Liver (tissue), 9 donors: ENCODE data around the gene ARID3A. TPM values are rescaled to one million over a fixed set of nuclear protein-coding genes. Genes with fewer than 3 reads are reported as not detected.

Experiments
- DNase-seq: peaks from one replicate; pipeline ENCODE4 v3.0.0-alpha.2; 2017; ENCODE audit warnings: low spot score
- H3K27ac ChIP-seq, 2 donors: one replicate each; pipeline ENCODE4 v1.7.0; 2013; ENCODE audit warnings: inconsistent platforms in 2 of 2, low read length in 2 of 2, control low read depth in 1 of 2, low read depth in 1 of 2, mild to moderate bottlenecking in 1 of 2
- H3K27me3 ChIP-seq, 4 donors: one replicate each; pipeline versions ENCODE4 v1.6.1 to v1.7.0; 2013; ENCODE audit warnings: low read length in 3 of 4, inconsistent platforms in 1 of 4, mild to moderate bottlenecking in 1 of 4, moderate library complexity in 1 of 4; ENCODE audit not compliant: control insufficient read depth in 4 of 4, insufficient read depth in 4 of 4
- H3K36me3 ChIP-seq, 4 donors: one replicate each; pipeline versions ENCODE4 v1.6.1 to v1.7.0; 2013; ENCODE audit warnings: low read length in 3 of 4, mild to moderate bottlenecking in 3 of 4, low read depth in 1 of 4, moderate library complexity in 1 of 4; ENCODE audit not compliant: control insufficient read depth in 4 of 4, insufficient read depth in 3 of 4
- H3K4me1 ChIP-seq, 4 donors: one replicate each; pipeline versions ENCODE4 v1.6.1 to v1.7.0; 2013; ENCODE audit warnings: low read length in 3 of 4, mild to moderate bottlenecking in 3 of 4, moderate library complexity in 1 of 4; ENCODE audit not compliant: control insufficient read depth in 4 of 4, insufficient read depth in 4 of 4
- H3K4me3 ChIP-seq, 3 donors: one replicate each; pipeline versions ENCODE4 v1.6.1 to v1.7.0; 2013; ENCODE audit warnings: low read length in 3 of 3, control low read depth in 1 of 3, low read depth in 1 of 3, mild to moderate bottlenecking in 1 of 3
- H3K9ac ChIP-seq, 2 donors: one replicate each; pipeline ENCODE4 v1.7.0; 2013; ENCODE audit warnings: low read length in 2 of 2, mild to moderate bottlenecking in 2 of 2, moderate library complexity in 2 of 2, control low read depth in 1 of 2, low read depth in 1 of 2
- H3K9me3 ChIP-seq, 4 donors: one replicate each; pipeline versions ENCODE4 v1.6.1 to v1.7.0; 2013; ENCODE audit warnings: low read length in 3 of 4; ENCODE audit not compliant: control insufficient read depth in 4 of 4
- CTCF ChIP-seq: fragments of 150-350 bp; IDR thresholded peaks from 2 replicates; pipeline ENCODE4 v1.5.1; 2017; ENCODE audit warnings: improper control_type of control experiment, low read depth, low read length; ENCODE audit not compliant: missing input control
- FOXA2 ChIP-seq: IDR thresholded peaks from 2 replicates; pipeline ENCODE4 v1.6.1; 2016; ENCODE audit warnings: antibody characterized with exemption
- HNF4A ChIP-seq, 2 donors: conservative IDR thresholded peaks; 2 replicates each; pipeline ENCODE4 v1.6.1; 2016; ENCODE audit warnings: antibody characterized with exemption in 2 of 2, mild to moderate bottlenecking in 2 of 2
- HNF4G ChIP-seq: IDR thresholded peaks from 2 replicates; pipeline ENCODE4 v1.6.1; 2016; ENCODE audit warnings: antibody characterized with exemption
- MAX ChIP-seq: IDR thresholded peaks from 2 replicates; pipeline ENCODE4 v1.6.1; 2016; ENCODE audit warnings: antibody characterized with exemption
- NR2F2 ChIP-seq: IDR thresholded peaks from 2 replicates; pipeline ENCODE4 v1.6.1; 2016; ENCODE audit warnings: antibody characterized with exemption
- RXRA ChIP-seq, 2 donors: IDR thresholded peaks; 2 replicates each; pipeline ENCODE4 v1.6.1; 2017 to 2018; ENCODE audit warnings: antibody characterized with exemption in 2 of 2, mild to moderate bottlenecking in 1 of 2
- SP1 ChIP-seq: IDR thresholded peaks from 2 replicates; pipeline ENCODE4 v1.6.1; 2018; ENCODE audit warnings: antibody characterized with exemption, mild to moderate bottlenecking
- WGBS: extraction: QIAGEN DNeasy Blood & Tissue Kit; methylation state at CpG from one replicate; pipeline ENCODE4 v1.1.7; 2013; 5-methylcytosine and 5-hydroxymethylcytosine counted together
- polyA plus RNA-seq, 2 donors: library from polyadenylated mRNA; stranded (reverse) in 1 of 2; unstranded in 1 of 2; fragments of 200-250 nt in 1 of 2; fragments of >200 nt in 1 of 2; fragmentation: Nextera tagmentation in 1 of 2; extraction: Ambion mirVana in 1 of 2; gene quantifications; one replicate each; pipeline versions ENCODE4 v1.2.1 to v1.2.3, GENCODE V29; 2013 to 2015
- total RNA-seq, 2 donors: library from RNA; depleted of rRNA; stranded (reverse); fragments of >200 nt; gene quantifications; one replicate each; pipeline ENCODE4 v1.2.3, GENCODE V29; 2014
- TF ChIP-seq, protein P1 (sequence below): IDR thresholded peaks from 2 replicates; pipeline ENCODE4 v1.6.1; 2016; ENCODE audit warnings: antibody characterized with exemption, mild to moderate bottlenecking
- donor health status: healthy.
- donor health status: healthy.
- donor health status: healthy.
- donor health status: healthy.
- donor health status: healthy.

Gene ARID3A
- total and polyA plus RNA-seq, 4 donors, result 0.74 to 42.4 (median 3.1) TPM

DNA sequence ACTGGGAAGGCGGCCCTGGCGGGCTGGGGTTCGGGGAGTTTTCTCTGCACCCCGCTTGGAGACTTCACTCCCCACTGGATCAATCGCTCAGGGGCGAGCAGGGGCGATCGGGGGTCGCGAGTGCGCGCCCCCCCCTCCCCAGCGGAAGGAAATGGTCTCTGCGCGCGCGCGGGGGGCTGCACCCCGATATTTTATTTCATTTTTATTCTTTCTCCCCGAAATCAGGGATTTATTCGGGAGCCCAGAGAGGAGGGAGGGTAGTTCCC lies 421 bp downstream of the ARID3A start:
- Histone ChIP-seq H3K4me3 (peak overlapping the region; percentile 81 to 90 (median 82)), H3K9ac (peak overlapping the region in 1 of 2 donors; percentile 81), H3K4me1 (peaks cover 11 to 28% (median 20%) of the 10 kb centered on the region in 4 donors), H3K36me3 (no peaks in the 10 kb centered on the region), H3K9me3 (no peaks in the 10 kb centered on the region), H3K27me3 (no peaks in the 10 kb centered on the region), H3K27ac (peak overlapping the region; percentile 71 to 84)
- TF ChIP-seq FOXA2 (no peak), MAX (no peak), HNF4G (no peak), CTCF (no peak)
- WGBS, result under 1% methylated on average over 21 of the region's 21 CpGs
- no peak for DNase-seq

DNA sequence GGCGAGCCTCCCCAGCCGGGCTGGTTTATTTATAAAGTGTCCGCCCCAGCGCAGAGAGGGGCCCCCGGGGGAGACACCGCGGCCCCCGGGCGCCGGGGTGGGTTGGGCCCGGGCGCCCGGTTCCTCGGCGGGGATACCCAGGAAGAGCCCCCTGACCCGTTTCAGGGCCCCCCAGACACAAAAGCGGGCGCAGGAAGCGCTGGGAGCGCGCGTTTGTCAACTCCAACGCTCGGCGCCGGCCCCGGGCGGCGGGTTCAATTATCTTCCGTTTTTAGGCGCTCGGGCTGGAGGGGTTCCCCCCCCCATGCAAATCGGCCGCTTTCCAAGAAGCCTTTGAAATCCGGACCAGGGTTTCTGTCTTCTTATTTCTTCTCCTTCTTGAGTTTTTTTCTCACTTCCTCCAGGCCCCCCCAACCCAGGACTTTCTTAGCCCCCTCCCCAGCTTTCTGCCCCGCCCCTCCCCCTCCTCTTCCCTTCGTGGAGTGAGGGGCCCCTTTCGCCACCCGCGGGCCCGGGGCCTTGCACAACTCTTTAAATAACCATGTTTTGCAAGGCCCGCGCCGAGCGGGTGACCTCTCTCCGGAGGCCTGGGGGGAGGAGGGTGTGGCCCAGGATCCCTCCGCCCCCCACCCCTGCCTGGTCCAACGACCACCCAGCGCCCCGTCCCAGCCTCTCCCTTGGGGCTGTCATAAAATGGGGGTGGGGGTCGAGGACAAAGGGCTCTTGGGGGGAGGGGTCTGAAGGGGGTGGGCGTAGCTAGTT lies 935 bp downstream of the ARID3A start:
- under 1% methylated on average over 52 of the region's 52 CpGs for WGBS
- no peaks in the 10 kb centered on the region for H3K36me3 ChIP-seq
- peak overlapping the region; percentile 81 to 90 (median 82) for H3K4me3 ChIP-seq
- H3K27me3 ChIP-seq, result no peaks in the 10 kb centered on the region
- H3K4me1 ChIP-seq, result peaks cover 11 to 28% (median 20%) of the 10 kb centered on the region in 4 donors
- DNase-seq, result peak; percentile 78
- H3K9me3 ChIP-seq, result no peaks in the 10 kb centered on the region
- peak overlapping the region in 1 of 2 donors; percentile 81 for H3K9ac ChIP-seq
- TF ChIP-seq RXRA (IDR thresholded peaks at IDR 0.05) (peak in 1 of 2 donors; percentile 11), NR2F2 (no peak), HNF4G (no peak)
- peak overlapping the region; percentile 71 to 84 for H3K27ac ChIP-seq

- Histone ChIP-seq H3K9ac (peak overlapping the region in 1 of 2 donors; percentile 27), H3K4me3 (peak overlapping the region in 1 of 3 donors; percentile 90), H3K36me3 (no peaks in the 10 kb centered on the region), H3K4me1 (peaks cover 11 to 33% (median 20%) of the 10 kb centered on the region in 4 donors), H3K9me3 (no peaks in the 10 kb centered on the region), H3K27me3 (no peaks in the 10 kb centered on the region), H3K27ac (peak overlapping the region; percentile 42 to 71)
- peak; percentile 72 for DNase-seq
- TF ChIP-seq HNF4A (conservative IDR thresholded peaks at IDR 0.05), result no peak
- TF ChIP-seq, protein P1, sequence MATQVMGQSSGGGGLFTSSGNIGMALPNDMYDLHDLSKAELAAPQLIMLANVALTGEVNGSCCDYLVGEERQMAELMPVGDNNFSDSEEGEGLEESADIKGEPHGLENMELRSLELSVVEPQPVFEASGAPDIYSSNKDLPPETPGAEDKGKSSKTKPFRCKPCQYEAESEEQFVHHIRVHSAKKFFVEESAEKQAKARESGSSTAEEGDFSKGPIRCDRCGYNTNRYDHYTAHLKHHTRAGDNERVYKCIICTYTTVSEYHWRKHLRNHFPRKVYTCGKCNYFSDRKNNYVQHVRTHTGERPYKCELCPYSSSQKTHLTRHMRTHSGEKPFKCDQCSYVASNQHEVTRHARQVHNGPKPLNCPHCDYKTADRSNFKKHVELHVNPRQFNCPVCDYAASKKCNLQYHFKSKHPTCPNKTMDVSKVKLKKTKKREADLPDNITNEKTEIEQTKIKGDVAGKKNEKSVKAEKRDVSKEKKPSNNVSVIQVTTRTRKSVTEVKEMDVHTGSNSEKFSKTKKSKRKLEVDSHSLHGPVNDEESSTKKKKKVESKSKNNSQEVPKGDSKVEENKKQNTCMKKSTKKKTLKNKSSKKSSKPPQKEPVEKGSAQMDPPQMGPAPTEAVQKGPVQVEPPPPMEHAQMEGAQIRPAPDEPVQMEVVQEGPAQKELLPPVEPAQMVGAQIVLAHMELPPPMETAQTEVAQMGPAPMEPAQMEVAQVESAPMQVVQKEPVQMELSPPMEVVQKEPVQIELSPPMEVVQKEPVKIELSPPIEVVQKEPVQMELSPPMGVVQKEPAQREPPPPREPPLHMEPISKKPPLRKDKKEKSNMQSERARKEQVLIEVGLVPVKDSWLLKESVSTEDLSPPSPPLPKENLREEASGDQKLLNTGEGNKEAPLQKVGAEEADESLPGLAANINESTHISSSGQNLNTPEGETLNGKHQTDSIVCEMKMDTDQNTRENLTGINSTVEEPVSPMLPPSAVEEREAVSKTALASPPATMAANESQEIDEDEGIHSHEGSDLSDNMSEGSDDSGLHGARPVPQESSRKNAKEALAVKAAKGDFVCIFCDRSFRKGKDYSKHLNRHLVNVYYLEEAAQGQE, result no peak
- no peak for TF ChIP-seq SP1
- peak in 1 of 2 donors; percentile 23 for TF ChIP-seq RXRA (IDR thresholded peaks at IDR 0.05)
- WGBS, result 7% methylated on average over 15 of the region's 15 CpGs
Observed at GRCh38 chr19:927351-927779, 1.5 kb downstream of the ARID3A start.
